Transverse colon (tissue), 4 donors: ENCODE measurements around the gene ZNF345. TPM values are rescaled to one million over a fixed set of nuclear protein-coding genes. Genes with fewer than 3 reads are reported as not detected.

Source experiments
- DNase-seq: peaks from one replicate; pipeline ENCODE4 v3.0.0-alpha.2; 2019
- H3K27ac ChIP-seq, 4 donors: fragments of 200-600 bp; sonication (generic); 2 replicates each; pipeline ENCODE4 v1.5.1; 2016 to 2018; ENCODE audit warnings: inconsistent platforms in 4 of 4
- H3K27me3 ChIP-seq: fragments of 200-600 bp; sonication (generic); 2 replicates; pipeline ENCODE4 v1.5.1; 2017; ENCODE audit warnings: inconsistent platforms
- H3K36me3 ChIP-seq, 4 donors: fragments of 200-600 bp; sonication (generic); 2 replicates each; pipeline ENCODE4 v1.5.1; 2017 to 2019; ENCODE audit warnings: inconsistent platforms in 4 of 4
- H3K4me1 ChIP-seq, 4 donors: fragments of 200-600 bp; sonication (generic); 2 replicates each; pipeline ENCODE4 v1.5.1; 2017 to 2020; ENCODE audit warnings: inconsistent platforms in 4 of 4
- H3K4me3 ChIP-seq, 4 donors: fragments of 200-600 bp; sonication (generic); 1 replicate in 1 of 4; 2 replicates in 3 of 4; pipeline versions ENCODE4 v1.5.1 to v1.6.1; 2017 to 2019; ENCODE audit warnings: inconsistent platforms in 4 of 4
- H3K9me3 ChIP-seq, 2 donors: fragments of 200-600 bp; sonication (generic); 2 replicates each; pipeline ENCODE4 v1.5.1; 2017 to 2019; ENCODE audit warnings: inconsistent platforms in 2 of 2
- CTCF ChIP-seq, 5 experiments: fragments of 200-600 bp in 3 of 5; fragments of 450-650 bp in 2 of 5; sonication (generic) in 3 of 5; IDR thresholded peaks; 1 replicate in 2 of 5; 2 replicates in 3 of 5; pipeline ENCODE4 v1.5.1; 2016 to 2017; ENCODE audit warnings: antibody characterized with exemption in 5 of 5, inconsistent platforms in 3 of 5, mild to moderate bottlenecking in 2 of 5, moderate library complexity in 1 of 5
- EP300 ChIP-seq: sonication (generic); formaldehyde crosslinking; IDR thresholded peaks from one replicate; pipeline ENCODE4 v1.6.1; 2017; ENCODE audit warnings: antibody characterized with exemption, low read depth
- POLR2A ChIP-seq: fragments of 450-650 bp; IDR thresholded peaks from one replicate; pipeline ENCODE4 v1.6.1; 2016; ENCODE audit warnings: antibody characterized with exemption, mild to moderate bottlenecking, moderate library complexity
- POLR2AphosphoS5 ChIP-seq, 3 donors: sonication (generic); formaldehyde crosslinking; IDR thresholded peaks; one replicate each; pipeline ENCODE4 v1.6.1; 2016; ENCODE audit warnings: antibody characterized with exemption in 3 of 3
- WGBS, 2 donors: methylation state at CpG; one replicate each; pipeline ENCODE4 v1.1.5; 2018; ENCODE audit warnings: low coverage in 1 of 2; 5-methylcytosine and 5-hydroxymethylcytosine counted together
- in situ Hi-C, 4 donors: fragments of 200-750 bp; cut with MboI; loops; one replicate each; pipeline versions ENCODE4 v1.15.0 to v1.15.1; 2017; ENCODE audit warnings: low sequenced_read_pairs in 3 of 4, low pct_ligation_motif_present in 1 of 4, low pct_unique_long_range_greater_than_20kb in 1 of 4
- intact Hi-C: fragments of 100-400 bp; cut with DNase I; formaldehyde crosslinking; loops from one replicate; pipeline ENCODE4 v1.15.1; 2023; ENCODE audit warnings: low total_unique reads
- total RNA-seq, 4 donors: library from RNA; depleted of rRNA; stranded (reverse); fragments of >200 nt; gene quantifications; one replicate each; pipeline ENCODE4 v1.1.0, GENCODE V29; 2016

ZNF345 gene
- total RNA-seq, 4 donors from 2014 or later = 3.4 to 5.9 (median 4.7) TPM

- no peaks in the 10 kb centered on the region for H3K27me3 ChIP-seq
- DNase-seq = no peak
- peaks cover 92 to 100% of the 10 kb centered on the region in 2 donors for H3K9me3 ChIP-seq
- in situ Hi-C loops = loop anchor here in 1 of 4 donors (10.0 kb wide), 1 partner anchor 62 kb away; no protein-coding TSS in a partner anchor
- H3K36me3 ChIP-seq = peaks cover 0 to 82% (median 34%) of the 10 kb centered on the region in 4 donors
- TF ChIP-seq CTCF (IDR thresholded peaks at IDR 0.05) (no peak), EP300 (no peak), POLR2AphosphoS5 (IDR thresholded peaks at IDR 0.05) (no peak), POLR2A (no peak)
- H3K4me1 ChIP-seq = no peaks in the 10 kb centered on the region
- intact Hi-C loops = no loop called here
- no peak overlapping the region for H3K27ac ChIP-seq
- WGBS, 2 donors = 98 to 99% methylated on average over 10 of the region's 10 CpGs
- H3K4me3 ChIP-seq = no peak overlapping the region
Measured at GRCh38 chr19:36876993-36877938, 26.6 kb downstream of the ZNF345 start.

- Histone ChIP-seq H3K27ac (no peak overlapping the region), H3K9me3 (peaks cover 99 to 100% of the 10 kb centered on the region in 2 donors), H3K4me3 (no peak overlapping the region), H3K4me1 (no peaks in the 10 kb centered on the region), H3K27me3 (no peaks in the 10 kb centered on the region), H3K36me3 (peaks cover 0 to 81% (median 43%) of the 10 kb centered on the region in 4 donors)
- intact Hi-C loops (no loop called here), in situ Hi-C loops (no loop called here)
- WGBS, 2 donors = 93 to 94% methylated on average over 3 of the region's 3 CpGs
- TF ChIP-seq EP300 (no peak), POLR2AphosphoS5 (IDR thresholded peaks at IDR 0.05) (no peak), CTCF (IDR thresholded peaks at IDR 0.05) (no peak), POLR2A (no peak)
- no peak for DNase-seq
Measured at GRCh38 chr19:36891768-36892357, 41.2 kb downstream of the ZNF345 start.

GRCh38 chr19:36894849-36895383 lies 44.2 kb downstream of the ZNF345 start:
- Histone ChIP-seq H3K27ac (no peak overlapping the region), H3K27me3 (no peaks in the 10 kb centered on the region), H3K36me3 (peaks cover 0 to 96% (median 54%) of the 10 kb centered on the region in 4 donors), H3K4me1 (no peaks in the 10 kb centered on the region), H3K4me3 (no peak overlapping the region), H3K9me3 (peaks cover 97 to 100% of the 10 kb centered on the region in 2 donors)
- 89 to 92% methylated on average over 2 of the region's 2 CpGs for WGBS, 2 donors
- DNase-seq = no peak
- intact Hi-C loops (no loop called here), in situ Hi-C loops (no loop called here)
- TF ChIP-seq POLR2AphosphoS5 (IDR thresholded peaks at IDR 0.05) (no peak), CTCF (IDR thresholded peaks at IDR 0.05) (no peak), POLR2A (no peak), EP300 (no peak)

GRCh38 chr19:36898422-36898821 lies 47.7 kb downstream of the ZNF345 start:
- in situ Hi-C loops = no loop called here

More at GRCh38 chr19:36898422-36898821, 47.7 kb downstream of the ZNF345 start:
- H3K36me3 ChIP-seq = peaks cover 0 to 93% (median 50%) of the 10 kb centered on the region in 4 donors
- no peak overlapping the region for H3K4me3 ChIP-seq
- no peaks in the 10 kb centered on the region for H3K27me3 ChIP-seq
- no peak overlapping the region for H3K27ac ChIP-seq
- H3K9me3 ChIP-seq = peaks cover 96 to 99% of the 10 kb centered on the region in 2 donors
- intact Hi-C loops = no loop called here
- 84 to 100% methylated on average over 4 of the region's 4 CpGs for WGBS, 2 donors
- DNase-seq = no peak
- no peaks in the 10 kb centered on the region for H3K4me1 ChIP-seq
- TF ChIP-seq CTCF (IDR thresholded peaks at IDR 0.05) (no peak), POLR2A (no peak), POLR2AphosphoS5 (IDR thresholded peaks at IDR 0.05) (no peak), EP300 (no peak)
